Smooth muscle cell of the brain vasculature (primary cell): ENCODE results near the gene PRKN.
A peak's percentile ranks its signal among the peaks of the same experiment; 100 is the strongest.

Experiments used
- DNase-seq: peaks from one replicate; pipeline ENCODE4 v3.0.0-alpha.2; 2012; ENCODE audit warnings: low read depth, low spot score

PRKN gene

DNA sequence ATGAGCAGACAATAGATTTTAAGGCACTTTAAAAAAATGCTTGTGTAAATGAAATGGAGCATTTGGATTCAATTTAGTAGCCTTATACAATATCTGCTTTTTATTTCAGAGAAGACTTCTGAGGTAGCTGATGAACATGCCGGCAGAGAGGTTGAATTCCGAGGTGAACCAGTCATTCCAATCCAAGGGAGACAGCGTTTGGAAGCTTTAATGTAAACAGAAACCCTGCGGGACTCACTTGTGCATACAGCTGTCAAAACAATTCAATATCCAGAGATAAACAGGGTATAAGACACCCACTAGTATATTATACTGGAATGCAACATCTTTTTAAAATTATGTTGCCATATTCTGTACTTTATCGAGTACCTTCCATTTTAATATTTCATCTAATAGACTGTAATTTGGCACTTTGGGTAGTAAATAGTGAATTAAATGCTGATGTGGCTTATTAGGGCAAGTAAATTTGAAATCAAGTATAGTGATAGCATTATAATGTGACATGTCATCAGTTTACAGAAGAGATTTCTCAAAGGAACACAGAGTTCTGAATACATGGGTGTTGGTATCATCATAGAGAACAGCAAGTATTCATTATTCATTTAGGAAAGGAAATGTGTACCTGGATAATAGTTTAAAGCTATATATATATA is 347.7 kb downstream of the PRKN start:
- peak; percentile 90 for DNase-seq

- DNase-seq, result peak; percentile 71
These were observed 349.8 kb downstream of the PRKN start for GRCh38 chr6:162377735-162378134.

GRCh38 chr6:162373868-162374267 is 353.7 kb downstream of the PRKN start:
- DNase-seq, result no peak

GRCh38 chr6:162373192-162373591 is 354.4 kb downstream of the PRKN start:
- no peak for DNase-seq

- DNase-seq, result no peak
These were observed 355.5 kb downstream of the PRKN start for GRCh38 chr6:162372106-162372505.

GRCh38 chr6:162371121-162371520 is 356.4 kb downstream of the PRKN start:
- DNase-seq, result peak; percentile 37

DNA sequence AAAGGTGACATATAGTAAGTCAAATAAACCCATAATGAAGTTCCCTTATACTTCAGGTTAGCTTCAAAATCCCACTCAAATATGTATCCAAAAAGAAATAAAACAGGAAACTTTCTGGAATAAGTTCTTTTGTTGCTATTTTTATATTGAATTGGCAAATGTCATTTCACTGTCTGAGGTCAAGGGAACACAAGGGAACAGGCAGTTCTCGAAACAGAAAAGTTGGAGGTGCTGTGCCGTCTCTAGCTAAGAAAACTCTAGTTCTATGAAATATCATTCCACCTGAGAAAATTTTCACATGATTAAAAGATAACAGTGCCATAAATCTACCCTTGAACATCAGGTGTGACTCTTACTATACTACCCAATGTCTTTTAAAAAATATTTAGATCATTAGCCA is 358.5 kb downstream of the PRKN start:
- DNase-seq, result no peak

- DNase-seq, result no peak
These were observed 363.1 kb downstream of the PRKN start for GRCh38 chr6:162364488-162364887.

DNA sequence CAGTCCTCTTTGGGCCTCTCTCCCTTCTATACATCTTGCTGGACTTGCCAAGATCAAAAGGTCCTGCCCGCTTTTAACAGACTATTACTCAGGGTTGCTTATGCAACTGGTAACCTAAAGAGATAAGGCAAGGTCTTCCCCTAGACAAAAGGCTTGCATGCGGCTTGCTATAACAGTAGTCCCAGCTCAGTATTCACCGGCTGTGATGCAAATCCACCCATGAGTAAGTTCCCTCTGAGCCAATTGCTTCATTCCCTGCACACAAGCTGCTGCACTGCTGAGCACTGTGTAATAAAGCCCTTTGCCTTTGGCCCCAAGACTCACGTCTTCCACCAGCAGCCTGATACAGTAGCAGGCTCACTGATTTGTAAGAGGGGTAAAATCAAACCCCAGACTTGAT is 363.8 kb downstream of the PRKN start:
- no peak for DNase-seq

- no peak for DNase-seq
These were observed 366.5 kb downstream of the PRKN start for GRCh38 chr6:162360901-162361567.

DNA sequence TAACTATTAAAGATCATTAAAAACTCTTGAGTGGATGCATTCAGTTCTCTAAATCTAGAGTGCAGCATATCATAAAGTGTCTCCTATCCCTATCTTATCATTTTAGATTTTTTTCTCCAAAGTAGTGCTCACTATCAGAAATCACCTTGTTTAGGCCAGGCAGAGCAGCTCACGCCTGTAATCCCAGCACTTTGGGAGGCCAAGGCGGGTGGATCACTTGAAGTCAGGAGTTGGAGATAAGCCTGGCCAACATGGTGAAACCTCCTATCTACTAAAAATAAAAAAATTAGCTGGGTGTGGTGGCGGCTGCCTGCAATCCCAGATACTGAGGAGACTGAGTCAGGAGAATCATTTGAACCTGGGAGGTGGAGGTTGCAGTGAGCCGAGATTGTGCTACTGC is 368.9 kb downstream of the PRKN start:
- no peak for DNase-seq

DNA sequence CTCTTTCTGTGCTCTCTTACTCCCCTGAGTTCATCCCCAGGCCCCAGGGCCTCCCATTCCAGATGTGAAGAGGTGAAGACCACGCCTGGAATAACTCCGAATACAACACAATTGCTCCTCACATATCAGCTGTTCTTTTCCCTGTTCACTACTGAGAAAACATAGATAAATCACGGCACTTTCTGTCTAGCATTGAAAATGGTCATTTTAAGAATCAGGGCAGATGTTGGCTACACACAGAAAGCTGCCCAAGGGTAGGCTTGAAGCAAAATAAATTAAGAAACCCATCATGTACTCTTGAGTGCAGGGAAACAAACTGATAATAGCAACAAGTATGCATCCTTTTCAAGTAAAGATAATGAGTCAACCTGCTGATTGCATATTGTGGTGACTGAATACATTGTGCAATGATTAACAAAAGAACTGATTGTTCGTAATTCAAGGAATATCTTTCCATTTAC is 382.5 kb downstream of the PRKN start:
- DNase-seq, result no peak

DNA sequence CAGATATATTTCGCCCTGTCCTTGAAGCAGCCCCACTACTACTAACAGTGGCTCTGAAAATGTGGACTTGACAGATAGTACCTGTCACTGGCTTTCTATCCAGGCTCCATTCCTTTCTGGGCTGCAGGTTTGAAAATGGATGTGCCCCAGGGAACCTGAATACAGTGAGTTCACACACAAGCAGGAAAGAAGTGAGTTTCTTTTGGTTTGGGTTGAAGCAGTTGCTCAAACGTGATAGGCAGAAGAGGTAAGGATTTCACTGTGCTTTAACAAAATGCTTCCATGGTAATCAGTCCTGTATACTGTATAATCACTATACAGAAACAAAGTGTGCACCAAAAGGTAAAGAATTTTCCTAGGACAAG is 382.9 kb downstream of the PRKN start:
- no peak for DNase-seq

GRCh38 chr6:162343936-162344645 is 383.5 kb downstream of the PRKN start:
- no peak for DNase-seq

- no peak for DNase-seq
These were observed 384.2 kb downstream of the PRKN start for GRCh38 chr6:162343198-162343935.

DNA sequence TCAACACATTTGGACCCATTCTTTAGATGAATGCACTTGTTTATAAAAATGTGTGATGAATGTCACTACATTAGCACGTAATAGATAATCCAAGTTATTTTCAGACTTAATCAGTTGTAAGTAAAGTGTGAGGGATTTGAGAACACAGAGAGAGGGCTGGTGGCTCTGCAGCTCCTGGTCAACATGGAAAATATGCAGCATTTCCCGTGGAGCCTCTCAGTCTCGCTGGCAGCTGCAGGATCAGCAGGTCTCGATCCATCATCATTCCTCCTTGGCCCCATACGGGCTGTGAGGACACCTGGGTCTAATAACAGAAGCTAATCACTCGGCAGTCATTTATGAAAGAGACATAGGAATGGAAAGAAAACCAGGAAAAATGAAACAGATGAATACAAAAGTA is 390.2 kb downstream of the PRKN start:
- DNase-seq, result no peak

DNA sequence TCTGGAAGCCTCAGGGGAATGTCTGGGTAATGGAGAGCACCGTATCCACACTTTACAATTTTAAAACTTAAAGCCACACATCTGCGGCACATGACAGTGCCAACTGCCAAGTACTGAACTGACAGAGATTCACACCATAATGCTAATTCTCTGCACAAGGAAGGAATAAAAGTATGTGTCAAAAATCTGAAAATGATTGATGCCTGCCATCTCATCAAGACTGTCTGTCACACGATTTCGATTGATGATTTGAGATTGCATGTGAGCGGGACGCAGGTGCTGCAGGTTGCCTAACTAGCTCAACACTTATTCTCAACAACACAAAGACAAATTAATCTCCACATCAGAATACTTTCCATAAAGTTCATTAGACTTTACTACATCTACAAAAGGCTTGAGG is 391.2 kb downstream of the PRKN start:
- no peak for DNase-seq

DNA sequence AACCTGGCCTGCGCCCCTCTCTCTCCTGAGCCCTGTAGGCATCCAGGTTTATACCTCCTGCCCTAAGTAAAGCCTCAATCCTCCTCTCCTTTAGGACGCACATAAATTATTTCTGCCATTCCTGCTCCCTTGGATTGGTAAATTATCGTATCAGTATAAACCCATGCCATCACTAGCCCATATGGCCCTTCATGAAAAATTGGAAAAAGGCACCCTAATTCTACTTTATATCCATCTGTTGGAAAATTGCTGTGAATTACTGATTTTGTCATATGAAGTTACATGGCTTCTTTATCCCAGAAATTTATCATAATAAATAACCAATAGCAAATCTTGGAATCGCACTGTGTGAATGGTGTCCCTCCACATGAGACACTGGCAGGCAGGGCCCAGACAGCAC is 395.2 kb downstream of the PRKN start:
- DNase-seq, result no peak

DNA sequence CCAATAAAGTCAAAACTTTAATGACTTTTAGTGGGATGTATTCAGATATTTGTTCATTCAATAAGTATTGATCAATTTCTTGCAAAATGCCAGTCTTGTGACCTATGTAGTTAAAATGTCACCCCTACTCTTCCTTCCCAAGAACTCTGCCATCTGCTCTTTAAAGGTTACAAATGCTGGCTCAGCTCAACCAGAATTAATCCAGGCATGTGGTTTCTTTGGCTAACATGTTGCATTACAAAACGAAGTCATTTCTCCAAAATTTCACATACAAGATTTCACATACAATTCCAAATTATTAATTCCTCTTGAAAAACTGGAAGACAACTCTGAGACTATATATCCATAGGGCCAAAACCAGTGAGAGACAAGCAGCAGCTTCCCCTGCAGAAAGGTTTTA is 395.7 kb downstream of the PRKN start:
- no peak for DNase-seq

DNA sequence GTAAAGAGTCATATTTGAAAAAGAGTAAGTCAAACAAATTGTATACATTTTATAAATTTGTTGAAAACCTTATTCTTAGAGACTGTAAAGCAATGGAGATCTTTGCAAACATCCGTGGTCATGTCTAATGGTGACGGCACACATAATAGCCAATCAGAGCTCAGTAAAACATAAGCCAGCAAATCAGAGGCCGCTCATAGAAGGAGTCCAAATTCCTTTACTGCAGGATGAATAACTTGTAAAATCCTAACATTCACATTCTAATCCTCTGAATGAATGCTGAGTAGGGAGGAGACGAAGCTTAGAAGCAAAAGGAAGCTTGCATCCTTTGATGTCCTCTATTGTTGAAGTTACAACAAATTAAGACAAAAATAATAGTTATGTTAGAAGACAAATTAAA is 401.7 kb downstream of the PRKN start:
- DNase-seq, result no peak

- DNase-seq, result no peak
These were observed 402.5 kb downstream of the PRKN start for GRCh38 chr6:162325051-162325450.

DNA sequence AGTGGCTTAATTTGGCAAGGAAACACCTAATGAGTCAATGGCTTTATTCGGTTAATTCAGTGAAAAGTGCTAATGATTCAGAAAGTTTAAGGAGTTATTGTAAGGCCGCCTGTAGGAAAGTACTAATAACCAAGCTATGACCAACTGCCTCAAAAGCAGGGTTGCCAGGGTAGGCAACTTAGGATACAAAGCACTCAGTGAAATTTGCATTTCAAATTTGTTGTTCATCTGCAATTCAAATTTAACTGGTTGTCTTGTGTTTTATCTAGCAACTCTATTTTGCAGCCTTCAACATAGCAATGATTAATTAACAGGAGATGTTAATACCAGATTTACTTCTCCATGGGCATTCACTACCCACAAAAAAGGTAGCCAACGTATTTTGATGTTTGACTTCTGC is 412.3 kb downstream of the PRKN start:
- DNase-seq, result no peak
